ENCODE measurements around the gene ZBTB42.
"Not testable (repeated sequence)": the region's sequence is repeated elsewhere in the genome, so short reads cannot be mapped to it uniquely, and the experiment has no call there.

The ZBTB42 gene

GRCh38 chr14:104797115-104798044, 3.5 kb upstream of the ZBTB42 start:
- no peak for DNase-seq

DNA sequence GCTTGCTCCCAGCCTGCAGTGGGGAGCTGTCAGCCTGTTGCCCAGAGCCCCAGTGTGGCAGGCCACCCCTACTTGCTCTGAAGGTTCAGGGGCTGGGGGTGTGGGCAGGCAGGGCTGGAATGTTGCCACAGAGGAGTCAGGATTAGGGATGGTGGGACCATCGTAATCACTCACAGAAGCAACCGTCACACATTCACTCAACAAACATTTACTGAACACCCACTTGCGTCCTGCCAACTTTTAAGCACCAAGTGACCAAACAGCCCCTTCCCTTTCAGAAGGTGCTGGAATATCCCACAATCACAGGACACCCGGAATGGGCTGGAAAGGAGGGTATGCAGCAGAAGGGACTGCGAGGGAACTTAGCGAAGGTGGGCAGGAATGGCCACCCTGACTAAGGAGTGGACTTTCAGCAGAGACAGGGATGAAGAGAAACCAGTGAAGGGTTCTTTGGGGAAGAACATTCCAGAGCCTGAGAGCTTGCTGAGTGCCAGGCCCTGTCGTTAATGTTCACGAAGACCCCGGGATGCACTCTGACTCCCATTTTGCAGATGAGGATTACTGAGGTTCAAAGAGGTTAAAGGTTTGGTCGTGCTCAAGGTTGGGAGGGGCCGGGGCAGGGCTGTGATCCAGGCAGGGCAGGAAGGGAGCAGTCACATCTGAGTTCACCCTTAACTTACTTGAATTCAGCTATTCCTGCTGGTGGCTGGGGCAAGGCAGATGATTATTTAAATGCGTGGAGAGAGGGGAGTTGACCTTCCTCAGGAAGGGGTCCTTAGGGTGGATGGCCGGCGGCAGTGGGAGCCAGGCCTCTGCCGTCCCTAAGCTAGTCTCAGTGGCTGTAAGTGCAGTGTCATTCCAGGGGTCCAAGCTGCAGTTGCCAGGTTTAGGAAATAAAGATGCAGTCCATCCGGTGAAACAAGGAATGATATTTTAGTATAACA, 2.3 kb upstream of the ZBTB42 start:
- no peak for DNase-seq

DNA sequence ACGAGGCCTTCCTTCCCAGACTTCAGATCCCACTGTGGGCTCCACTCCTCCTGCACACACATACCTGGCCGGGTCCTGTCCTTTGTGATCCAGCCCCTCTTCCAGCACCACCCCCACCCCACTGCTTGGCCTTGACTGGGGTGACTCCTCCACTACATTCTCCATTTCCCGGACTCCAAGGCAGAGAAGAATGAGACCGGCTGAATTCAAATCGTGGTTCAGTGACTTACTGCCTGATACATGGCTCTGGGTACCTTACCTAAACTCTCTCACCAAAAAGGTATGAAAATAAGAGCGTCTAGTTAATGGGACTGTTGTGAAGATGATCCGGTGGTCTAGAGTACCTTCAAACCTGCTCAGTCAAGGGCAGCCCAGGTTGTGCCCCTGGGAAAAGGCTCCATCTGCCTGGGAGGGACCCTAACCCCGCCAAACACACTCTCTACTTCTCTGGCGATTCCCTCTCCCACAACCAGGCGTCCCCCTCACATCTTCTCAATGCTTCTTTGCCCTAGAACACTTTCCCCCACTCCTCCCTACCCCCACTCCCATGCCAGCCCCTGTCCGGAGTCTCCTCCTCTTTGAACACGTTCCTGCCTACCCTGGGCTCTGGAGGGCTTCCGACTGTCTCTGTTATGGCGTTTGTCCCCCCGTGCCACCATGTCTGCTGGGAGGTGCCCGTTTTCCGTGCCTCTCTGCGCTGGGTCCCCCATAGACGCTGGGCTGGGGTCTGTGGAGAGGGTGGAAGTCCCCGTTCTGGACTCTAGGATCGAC, 1.5 kb upstream of the ZBTB42 start:
- no peak for DNase-seq

- no peak for DNase-seq
These were observed 708 bp upstream of the ZBTB42 start for GRCh38 chr14:104800015-104800770.

- no peak for DNase-seq
These were observed 856 bp downstream of the ZBTB42 start for GRCh38 chr14:104801520-104802393.

GRCh38 chr14:104802394-104803184, 1.7 kb downstream of the ZBTB42 start:
- DNase-seq, result no peak

DNA sequence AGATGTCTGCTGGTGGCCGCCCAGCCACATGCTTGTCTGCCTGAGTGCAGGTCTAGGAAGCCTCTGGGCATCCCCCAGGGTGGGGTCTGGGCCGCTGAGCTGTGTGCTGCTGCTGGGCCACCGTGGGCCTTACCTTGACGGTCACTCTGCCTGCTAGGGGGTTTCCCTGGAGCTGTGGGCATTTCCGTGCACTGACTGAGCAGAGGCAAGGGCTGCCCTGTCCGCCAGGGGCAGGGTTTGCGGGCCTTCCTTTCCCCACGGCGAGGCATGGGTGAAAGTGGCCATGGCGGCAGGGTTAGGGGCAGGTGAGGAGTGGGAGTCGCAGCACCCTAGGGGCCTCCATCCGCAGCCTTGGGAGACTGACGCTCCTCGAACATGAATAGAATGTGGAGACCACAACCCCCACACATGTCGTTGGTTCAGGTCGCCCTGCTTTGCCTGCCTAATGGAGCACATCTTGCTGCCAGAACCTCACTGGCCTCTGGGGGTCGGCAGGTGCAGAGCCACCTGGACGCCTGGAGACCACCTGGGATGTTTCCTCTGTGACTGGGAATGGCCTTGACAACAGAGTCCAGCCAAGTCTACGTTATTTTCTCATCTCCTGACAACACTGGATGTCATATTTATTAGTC, 2.5 kb downstream of the ZBTB42 start:
- no peak for DNase-seq

- DNase-seq, result no peak
These were observed 3.1 kb downstream of the ZBTB42 start for GRCh38 chr14:104803912-104804410.

DNA sequence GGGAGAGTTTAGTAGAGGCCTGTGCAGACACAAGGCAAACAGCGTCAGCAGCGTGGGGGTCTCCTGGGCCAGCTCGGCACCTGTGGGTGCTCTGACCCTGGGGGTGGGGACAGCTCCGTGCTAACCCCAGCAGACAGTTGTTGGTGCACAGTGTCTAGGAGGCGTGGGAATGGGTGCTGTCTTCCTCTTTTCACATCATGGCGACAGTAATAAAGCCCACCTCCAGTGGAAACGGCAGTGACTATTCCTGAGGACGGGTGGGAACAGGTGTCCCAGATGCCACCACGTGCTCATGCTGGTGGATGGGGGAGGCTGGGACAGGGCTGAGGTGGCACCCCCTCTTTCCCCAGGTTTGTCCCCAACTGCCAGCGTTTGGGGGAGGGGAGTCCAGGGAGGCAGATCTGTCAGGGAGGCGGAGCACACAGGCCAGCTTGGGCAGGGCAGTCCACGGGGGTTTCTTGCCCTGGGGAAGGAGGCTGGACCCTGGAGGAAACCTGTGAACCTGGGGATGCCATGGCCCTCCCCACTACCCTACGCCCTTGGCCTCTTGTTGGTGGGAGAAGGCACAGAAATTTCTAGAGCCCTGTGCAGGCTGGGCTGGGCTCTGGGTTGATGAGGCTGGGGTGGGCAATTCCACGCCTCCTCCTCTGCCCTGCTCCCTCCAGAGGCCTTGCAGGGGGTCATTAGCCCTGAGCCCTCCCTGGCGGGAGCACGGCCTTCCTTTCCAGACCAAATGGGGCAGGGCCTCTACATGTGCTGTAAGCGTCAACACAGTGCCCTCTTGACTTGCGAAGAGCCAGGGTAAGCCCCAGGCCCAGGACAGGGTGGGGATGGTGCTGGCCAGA, 3.8 kb downstream of the ZBTB42 start:
- no peak for DNase-seq

GRCh38 chr14:104805326-104805678, 4.4 kb downstream of the ZBTB42 start:
- DNase-seq, result no peak

- no peak for DNase-seq
These were observed 5.2 kb downstream of the ZBTB42 start for GRCh38 chr14:104805941-104806624.

DNA sequence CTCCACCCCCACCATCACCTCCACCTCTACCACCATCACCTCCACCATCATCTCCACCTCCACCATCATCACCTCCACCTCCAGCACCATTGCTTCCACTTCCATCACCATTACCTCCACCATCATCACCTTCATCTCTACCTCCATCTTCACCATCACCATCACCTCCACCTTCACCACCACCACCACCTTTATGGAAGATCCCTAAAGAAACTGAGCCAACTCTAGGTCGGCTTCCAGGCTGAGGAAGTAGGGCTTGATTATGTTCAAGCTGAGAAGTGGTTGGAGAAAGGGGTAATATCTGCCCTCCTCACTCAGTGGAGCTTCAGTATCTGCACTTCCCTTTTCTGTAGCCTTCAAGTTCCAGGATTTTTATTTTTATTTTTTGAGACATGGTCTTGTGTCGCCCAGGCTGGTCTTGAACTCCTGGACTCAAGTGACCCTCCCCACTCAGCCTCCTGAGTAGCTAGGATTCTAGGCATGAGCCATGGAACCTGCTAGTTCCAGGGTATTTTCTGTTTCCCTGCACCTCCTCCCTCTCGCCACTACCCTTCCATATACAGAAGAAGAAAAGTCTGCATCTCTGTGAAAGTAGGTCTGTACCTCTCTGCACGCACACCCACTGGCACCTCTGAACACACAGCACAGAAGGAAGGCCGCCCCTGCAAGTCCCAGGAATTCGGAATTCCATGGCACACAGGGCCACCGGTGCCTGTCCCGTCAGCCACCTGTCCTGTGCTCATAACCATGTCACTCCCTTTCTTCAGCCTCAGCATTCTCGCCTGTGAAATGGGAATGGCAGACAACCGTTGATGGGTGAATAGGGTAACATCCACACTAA, 5.9 kb downstream of the ZBTB42 start:
- DNase-seq, result no peak

- DNase-seq, result no peak
These were observed 7.6 kb downstream of the ZBTB42 start for GRCh38 chr14:104808456-104808855.

GRCh38 chr14:104810316-104810715, 9.4 kb downstream of the ZBTB42 start:
- DNase-seq, result no peak

GRCh38 chr14:104813286-104813685, 12.4 kb downstream of the ZBTB42 start:
- DNase-seq, result no peak

GRCh38 chr14:104814701-104815100, 13.8 kb downstream of the ZBTB42 start:
- not testable (repeated sequence) for DNase-seq

DNA sequence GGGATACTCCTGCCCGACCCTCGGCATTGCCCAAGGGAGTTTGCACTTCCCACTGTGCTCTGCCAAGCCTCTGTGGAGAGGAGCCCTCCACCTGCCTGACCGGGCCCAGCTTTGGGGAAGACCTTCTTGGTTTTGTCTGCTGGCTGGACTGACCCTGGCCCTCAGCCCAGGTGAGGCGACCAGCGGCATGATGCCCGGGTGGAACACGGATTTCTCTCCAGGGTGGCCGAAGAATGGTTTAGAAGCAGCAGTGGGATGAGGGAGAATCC, 15.6 kb downstream of the ZBTB42 start:
- DNase-seq, result no peak

Measured in GOT3 (cell line).